HuH-7 (cell line): ENCODE measurements around the gene MYLK4.

ENCODE experiments used
- DNase-seq: peaks from one replicate; pipeline ENCODE4 v3.0.0; 2011; ENCODE audit warnings: low spot score

The MYLK4 gene

DNA sequence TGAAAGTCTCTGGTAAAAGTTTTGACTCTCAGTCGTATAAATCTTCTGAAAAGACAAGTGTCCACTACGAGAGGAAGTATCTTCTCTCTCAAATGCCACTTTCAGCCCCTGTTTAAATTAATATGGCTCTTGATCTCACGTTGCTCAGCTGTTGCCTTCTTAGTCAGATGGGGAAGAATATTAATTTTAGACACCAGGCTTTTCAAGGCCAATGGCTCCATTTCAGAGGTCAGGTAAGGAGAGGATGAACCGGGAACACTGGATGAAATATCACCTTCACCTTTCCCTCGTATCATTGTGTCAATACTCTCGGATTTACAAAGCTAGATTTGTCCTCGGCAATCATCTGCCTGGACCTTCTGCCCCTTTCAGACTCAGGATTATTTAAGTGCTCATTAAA, at the start of gene MYLK4:
Gene MYLK4, minus strand, starts transcription at position 91 of the 400 bp plus-strand sequence. CDS start 1,628 bp downstream, outside the sequence.
- DNase-seq, result no peak

- DNase-seq, result no peak
Observed at GRCh38 chr6:2799936-2800527, 49.3 kb upstream of the MYLK4 start.

DNA sequence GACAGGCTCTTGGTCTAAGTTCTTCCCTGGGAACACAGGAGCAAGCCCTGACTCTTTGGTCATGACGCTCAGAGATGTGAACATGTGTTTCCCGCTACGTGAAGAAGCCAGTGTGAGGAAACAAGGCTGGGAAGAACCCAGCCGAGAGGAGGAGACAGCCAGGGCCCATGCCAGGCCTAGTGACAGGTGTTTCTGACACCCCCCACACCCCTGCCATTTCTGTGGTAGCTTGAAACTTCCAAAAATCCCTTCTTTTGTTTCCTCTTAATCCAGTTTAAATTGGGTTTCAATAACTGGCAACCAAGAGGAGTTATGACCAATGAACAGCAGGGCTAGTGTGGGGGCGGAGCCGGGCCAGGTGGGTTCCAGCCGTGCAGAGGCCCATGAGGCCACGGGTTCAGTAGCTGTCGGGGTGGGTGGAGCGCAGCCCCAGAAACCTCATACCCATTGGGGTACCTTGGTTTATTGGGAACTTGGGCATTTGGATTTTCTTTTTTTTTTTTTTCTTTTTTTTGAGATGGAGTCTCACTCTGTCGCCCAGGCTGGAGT, 47.9 kb upstream of the MYLK4 start:
- no peak for DNase-seq

DNA sequence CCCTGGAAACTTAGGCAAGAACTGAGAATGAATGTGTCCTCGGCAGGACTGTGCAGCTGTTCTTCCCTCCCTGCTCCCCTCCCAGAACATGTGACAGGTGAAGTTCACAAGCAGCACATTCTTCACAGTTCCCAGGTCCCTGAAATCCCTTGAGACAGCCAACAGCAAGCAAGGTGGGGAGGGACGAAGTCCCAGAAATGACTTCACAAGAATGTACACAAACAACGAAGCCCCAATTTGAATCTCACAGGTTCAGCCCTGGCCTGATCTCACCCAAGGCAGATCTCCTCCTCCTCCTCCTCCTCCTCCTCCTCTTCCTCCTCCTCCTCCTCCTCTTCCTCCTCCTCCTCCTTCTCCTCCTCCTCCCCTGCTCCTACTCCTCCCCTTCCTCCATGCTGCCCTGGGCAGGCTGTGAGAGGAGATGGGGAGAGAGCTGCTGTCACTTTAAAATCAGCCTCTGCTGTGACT, 46.9 kb upstream of the MYLK4 start:
- DNase-seq, result no peak

DNA sequence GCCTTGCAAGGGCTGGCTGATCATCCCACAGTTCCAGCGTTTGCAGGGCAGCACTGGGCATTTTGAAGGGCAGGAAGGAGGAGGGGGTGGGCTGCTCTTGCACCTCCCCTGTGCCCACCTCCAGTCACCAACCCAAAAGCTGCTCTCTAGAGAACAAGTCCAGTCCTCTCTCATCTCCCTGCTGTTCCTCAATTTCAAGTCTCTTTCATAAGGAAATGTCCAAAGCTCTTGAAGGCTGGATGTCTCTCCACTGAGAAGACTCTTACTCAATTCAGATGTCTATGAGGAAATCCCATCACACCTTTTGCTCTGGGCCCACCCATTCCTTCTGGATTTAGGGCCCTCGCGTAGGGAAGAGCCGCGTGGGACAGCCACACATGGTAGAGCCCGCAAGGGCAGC, 46.1 kb upstream of the MYLK4 start:
- no peak for DNase-seq

GRCh38 chr6:2795956-2796355, 45.2 kb upstream of the MYLK4 start:
- no peak for DNase-seq

DNA sequence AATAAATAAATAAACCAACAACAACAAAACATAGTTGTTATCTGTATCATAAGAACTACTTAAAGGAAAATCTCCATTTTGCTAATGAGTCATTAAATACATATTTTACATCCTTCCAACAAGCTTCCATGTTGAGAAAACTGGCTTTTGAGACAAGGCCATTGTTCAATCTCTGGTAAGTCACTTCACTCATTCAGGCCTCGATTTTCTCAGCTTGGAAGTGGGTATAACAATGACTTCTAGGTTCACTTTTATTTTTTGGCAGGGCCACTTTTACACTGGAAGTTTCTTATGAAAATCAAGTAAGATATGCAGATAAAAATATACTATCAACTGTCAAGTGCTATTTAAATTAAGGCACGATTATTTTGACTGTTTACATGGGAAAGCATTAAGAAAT, 44.4 kb upstream of the MYLK4 start:
- no peak for DNase-seq

- DNase-seq, result no peak
Observed at GRCh38 chr6:2794171-2794730, 43.5 kb upstream of the MYLK4 start.

- DNase-seq, result no peak
Observed at GRCh38 chr6:2793534-2794151, 42.9 kb upstream of the MYLK4 start.

GRCh38 chr6:2792330-2793110, 41.8 kb upstream of the MYLK4 start:
- DNase-seq, result no peak

- DNase-seq, result no peak
Observed at GRCh38 chr6:2791450-2791974, 40.8 kb upstream of the MYLK4 start.

DNA sequence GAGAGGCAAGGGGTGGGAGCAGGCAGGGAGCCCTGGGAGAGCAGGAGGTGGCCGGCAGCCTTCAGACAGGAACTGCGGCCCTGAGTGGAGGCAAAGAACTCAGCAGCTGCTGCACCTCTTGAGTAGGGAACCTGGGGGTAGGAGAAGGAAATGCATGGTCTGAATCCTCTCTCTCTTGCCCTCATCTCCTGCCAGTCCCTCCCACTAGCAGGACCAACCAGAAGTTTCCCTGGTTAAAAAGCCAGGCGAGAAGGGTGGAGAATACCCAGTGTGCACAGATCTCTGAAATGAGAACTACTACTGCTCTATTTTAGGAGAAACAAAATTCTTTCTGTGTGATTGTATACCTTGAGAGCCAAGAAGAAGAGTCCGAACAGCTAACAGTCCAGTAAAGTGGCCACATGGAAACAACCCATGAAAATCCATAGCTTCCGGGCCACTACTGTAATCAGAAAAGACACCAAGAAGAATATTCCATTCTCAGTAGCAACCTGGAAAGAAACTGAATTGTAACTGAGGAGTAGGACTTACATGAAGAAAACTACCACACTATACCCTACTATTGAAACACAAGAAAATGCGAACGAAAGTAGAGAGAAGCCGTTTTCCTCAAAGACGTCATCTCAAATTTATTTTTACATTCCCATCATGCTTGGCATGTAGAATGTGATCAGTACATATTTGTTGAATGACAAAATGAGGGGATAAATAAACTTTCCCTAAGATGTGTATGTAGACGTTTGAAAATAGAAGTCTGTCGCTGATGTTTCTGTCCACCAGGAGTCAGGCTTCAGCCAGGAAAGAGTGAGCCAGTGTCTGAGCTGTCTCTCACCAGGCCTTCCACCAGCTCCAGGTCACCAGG, 40.1 kb upstream of the MYLK4 start:
- peak; percentile 70 for DNase-seq

DNA sequence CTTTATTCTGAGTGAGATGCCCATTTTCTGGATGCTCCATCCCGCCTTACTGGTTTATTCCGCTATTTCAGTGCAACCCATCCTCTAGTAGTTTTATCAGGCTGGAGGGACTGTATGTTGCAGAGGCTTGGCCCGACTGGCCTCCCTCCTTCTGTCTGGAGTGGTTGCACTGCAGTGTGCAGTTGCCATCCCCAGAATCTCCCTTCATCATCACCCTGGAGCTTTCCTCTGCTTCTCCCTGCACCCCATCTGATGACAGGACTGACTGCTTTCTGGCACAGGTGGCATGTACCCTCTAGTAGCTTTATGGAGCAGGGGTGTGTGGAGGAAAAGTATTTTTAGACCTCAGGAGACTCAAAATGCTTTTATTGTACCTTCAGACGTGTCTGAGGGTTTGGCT, 35.5 kb upstream of the MYLK4 start:
- no peak for DNase-seq

DNA sequence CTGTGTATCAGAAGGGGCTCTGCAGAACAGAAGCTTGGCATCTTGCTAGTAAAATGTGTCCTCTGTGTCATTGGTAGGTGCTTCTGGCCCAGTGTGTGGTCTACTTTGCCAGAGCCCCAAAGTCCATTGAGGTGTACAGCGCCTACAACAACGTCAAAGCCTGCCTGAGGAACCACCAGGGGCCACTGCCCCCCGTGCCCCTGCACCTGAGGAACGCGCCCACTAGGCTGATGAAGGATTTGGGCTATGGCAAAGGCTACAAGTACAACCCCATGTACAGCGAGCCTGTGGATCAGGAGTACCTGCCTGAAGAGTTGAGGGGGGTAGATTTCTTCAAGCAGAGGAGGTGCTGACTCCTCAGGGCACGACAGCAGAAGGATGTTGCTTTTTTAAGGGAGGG, 34.2 kb upstream of the MYLK4 start:
- DNase-seq, result no peak

GRCh38 chr6:2784061-2784460, 33.3 kb upstream of the MYLK4 start:
- no peak for DNase-seq

DNA sequence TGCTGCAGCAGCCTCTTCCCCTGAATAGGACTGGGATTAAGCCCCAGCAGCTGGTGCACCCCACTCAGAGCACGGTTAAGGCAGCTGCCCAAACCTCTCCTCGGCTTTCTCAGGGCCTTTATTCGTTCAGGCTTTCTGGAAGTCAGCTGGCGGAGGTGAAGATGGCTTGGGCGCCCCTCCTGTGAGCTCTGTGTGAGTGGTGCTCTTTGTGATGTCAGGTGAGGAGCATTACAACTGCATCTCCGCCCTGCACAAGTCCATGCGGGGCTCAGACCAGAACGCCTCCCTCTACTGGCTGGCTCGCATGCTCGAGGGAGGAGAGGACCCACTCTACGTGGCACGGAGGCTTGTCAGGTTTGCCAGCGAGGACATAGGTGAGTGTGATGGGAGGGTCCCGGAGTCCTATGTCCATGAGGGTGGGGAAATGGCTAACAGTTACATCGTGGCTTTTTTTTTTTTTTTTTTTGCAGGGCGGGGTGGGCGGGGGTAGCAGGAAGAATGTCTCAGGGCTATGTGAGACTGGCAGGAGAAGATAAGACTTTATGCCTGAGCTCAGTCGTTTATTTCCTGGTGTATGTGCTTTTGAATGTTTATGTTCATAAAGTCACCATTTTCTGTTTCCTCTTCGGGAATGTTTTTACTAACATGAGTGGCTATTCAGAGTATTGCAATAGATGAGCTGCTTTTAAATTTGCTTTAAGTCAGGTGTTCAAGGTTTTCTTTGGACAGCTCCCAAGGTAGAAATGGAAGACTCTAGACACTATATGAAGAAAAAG, 32.7 kb upstream of the MYLK4 start:
- DNase-seq, result no peak

DNA sequence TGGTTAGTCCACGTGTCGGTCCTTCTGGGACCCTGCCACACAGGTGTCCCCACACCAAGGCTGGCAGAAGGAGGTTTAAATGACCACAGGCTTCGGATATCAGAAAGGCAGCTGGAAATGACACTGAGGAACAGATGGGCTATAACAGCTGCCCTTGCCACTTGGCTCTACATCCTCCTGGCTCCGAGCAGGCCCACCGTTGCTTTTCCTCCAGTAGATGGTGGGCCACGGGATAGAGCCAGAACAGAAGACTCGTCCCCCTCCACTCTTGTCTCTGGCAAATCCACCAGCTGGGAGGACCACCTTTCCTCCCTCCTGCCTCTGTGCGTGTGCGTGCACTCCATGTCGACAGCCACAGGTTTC, 32.1 kb upstream of the MYLK4 start:
- DNase-seq, result no peak

- no peak for DNase-seq
Observed at GRCh38 chr6:2782356-2782708, 31.6 kb upstream of the MYLK4 start.

- DNase-seq, result no peak
Observed at GRCh38 chr6:2781685-2782355, 31.1 kb upstream of the MYLK4 start.

GRCh38 chr6:2780102-2780737, 29.5 kb upstream of the MYLK4 start:
- DNase-seq, result no peak
